Epithelial cell of esophagus (primary cell): ENCODE results near the gene PSD4.

ENCODE experiments used
- DNase-seq: peaks from one replicate; pipeline ENCODE4 v3.0.0; 2010; ENCODE audit warnings: low read depth
- H3K4me3 ChIP-seq: 2 replicates; pipeline ENCODE4 v1.5.1; 2011; ENCODE audit warnings: mild to moderate bottlenecking, low read length, control low read depth
- CTCF ChIP-seq: IDR thresholded peaks from 2 replicates; pipeline ENCODE4 v1.5.1; 2011; ENCODE audit warnings: low read depth, mild to moderate bottlenecking, low read length, control low read depth, inconsistent platforms; ENCODE audit not compliant: insufficient read depth; ENCODE audit errors: missing control alignments

The PSD4 gene

DNA sequence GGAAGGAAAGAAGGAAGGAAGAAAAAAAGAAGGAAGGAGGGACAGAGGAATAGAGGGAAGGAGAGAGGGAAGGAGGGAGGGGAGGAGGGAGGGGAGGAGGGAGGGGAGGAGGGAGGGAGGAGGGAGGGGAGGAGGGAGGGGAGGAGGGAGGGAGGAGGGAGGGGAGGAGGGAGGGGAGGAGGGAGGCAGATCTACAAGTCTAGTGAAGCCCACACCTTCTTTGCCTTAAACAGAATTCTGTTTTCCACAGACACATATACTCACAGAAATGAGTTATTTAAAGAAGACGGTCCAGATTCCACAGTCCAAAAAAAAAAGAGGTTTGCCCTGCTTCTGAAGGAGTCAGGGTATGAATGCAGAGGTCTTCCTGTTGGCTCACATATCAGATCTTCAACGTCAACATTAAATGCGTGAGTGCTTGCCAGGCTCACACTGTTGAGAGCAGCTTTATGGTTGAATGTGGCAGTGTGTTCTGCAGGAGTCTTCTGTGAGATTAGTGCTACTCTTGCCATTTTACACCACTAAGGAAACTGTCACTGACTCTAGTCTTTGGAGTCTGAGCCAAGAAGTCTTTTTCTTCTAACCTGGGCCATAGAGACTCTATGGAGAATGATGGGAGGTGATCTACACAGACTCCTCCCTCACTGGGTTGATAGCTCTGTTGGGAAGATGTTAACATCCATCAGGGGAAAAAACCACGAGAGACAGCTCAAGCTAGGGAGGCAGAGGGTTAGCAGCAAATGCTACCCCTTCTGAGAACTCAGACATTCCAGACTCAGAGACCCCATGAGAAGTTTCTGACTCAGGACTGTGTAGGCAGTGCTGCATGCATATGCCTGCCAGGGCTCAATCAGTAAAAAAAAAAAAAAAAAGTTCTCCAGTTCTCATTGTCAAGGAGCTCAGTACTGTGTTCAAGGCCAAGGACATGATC, 81.6 kb downstream of the PSD4 start:
- TF ChIP-seq CTCF: no peak
- no peak overlapping the region for H3K4me3 ChIP-seq
- DNase-seq: no peak

DNA sequence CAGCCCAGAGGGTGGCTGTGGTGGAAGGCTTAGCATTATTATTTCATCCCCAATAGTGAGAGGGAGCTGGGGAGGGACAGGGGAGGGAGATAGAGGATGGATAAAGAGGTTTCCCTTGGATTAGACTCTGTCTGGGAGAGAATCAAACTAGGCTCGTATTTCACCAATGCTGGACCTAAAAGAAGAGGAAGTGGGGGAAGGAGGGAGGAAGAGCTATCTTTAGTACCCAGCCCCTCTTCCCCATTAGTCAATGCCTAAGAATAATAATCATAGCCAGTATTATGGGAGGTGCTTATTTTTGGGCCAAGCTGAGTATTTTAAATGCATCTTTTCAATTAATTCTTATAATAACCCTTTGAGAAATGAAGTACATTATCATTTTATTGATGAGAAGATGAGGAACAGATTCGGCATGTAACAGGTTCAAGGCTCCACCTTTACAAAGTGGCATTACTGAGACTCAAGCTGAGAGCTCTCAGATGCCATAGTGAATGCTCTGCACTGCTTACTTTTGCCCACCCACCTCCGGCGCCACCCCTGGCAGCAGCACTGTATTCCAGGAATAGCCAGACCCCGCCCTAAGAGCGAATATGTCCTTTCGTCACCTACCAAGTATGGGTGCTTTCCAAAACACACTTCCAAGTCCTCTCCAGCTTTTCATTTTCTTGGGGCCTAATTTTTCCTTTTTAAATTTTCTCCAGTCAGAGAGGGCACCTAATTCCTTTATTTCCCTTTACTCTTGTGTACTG, 83.9 kb downstream of the PSD4 start:
- no peak for TF ChIP-seq CTCF
- H3K4me3 ChIP-seq: no peak overlapping the region
- no peak for DNase-seq

DNA sequence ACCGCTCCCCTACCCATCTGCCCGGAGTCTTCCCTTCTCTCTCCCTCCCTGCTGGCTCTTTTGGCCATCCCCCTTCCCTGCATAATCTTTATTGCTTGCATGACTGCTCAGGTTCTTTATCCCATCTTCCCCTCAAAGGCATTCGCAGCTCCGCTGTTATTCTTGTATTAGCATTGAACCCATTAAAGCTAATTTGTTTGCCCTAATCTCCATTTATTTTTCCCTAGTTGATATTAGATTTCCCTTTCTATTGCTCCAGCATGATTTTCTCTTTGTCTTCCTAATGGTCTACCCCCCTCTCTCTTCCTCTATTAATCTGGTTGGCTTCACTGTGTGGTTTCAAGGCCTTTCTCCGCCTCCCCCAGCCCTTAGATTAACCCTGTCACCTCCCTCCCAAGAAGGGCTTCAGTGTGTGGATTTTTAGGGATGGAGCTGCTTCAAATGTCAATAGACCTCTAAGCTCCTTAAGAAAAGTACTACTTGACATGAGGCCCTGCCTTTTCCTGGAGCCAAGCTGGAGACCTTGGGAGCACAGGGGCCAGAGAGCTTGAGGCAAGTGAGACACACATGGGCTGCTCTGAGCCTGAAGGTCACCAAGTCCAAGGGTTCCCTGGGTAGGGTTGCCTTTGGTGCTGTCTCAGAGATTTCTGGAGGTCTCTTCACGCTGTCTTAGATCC, 84.8 kb downstream of the PSD4 start:
- H3K4me3 ChIP-seq: no peak overlapping the region
- TF ChIP-seq CTCF: no peak
- no peak for DNase-seq
